Fibroblast of villous mesenchyme (primary cell): Measurements from ENCODE around the gene DAB1. TPM values are rescaled to one million over a fixed set of nuclear protein-coding genes. Genes with fewer than 3 reads are reported as not detected.

Experiments
- DNase-seq: peaks from one replicate; pipeline ENCODE4 v3.0.0-alpha.2; 2010; ENCODE audit warnings: low read depth
- H3K4me3 ChIP-seq: 2 replicates; pipeline ENCODE4 v1.5.1; 2011; ENCODE audit warnings: low read depth, mild to moderate bottlenecking, low read length
- CTCF ChIP-seq: IDR thresholded peaks from 2 replicates; pipeline ENCODE4 v1.5.1; 2012; ENCODE audit warnings: low read depth, mild to moderate bottlenecking, low read length; ENCODE audit not compliant: insufficient read depth
- total RNA-seq: library from RNA; depleted of rRNA; stranded (reverse); fragments of >200 nt; gene quantifications from 2 replicates; pipeline ENCODE4 v1.2.3, GENCODE V29; 2012

The DAB1 gene
- total RNA-seq, 1 donor, result not detected

- no peak for TF ChIP-seq CTCF
- H3K4me3 ChIP-seq, result no peak overlapping the region
- DNase-seq, result no peak
Measured at GRCh38 chr1:57329001-57329527, 94.8 kb downstream of the DAB1 start.

- TF ChIP-seq CTCF, result no peak
- no peak overlapping the region for H3K4me3 ChIP-seq
- DNase-seq, result no peak
Measured at GRCh38 chr1:57327946-57328345, 95.9 kb downstream of the DAB1 start.

- H3K4me3 ChIP-seq, result no peak overlapping the region
- no peak for TF ChIP-seq CTCF
- DNase-seq, result no peak
Measured at GRCh38 chr1:57327336-57327735, 96.5 kb downstream of the DAB1 start.

GRCh38 chr1:57325536-57325935, 98.3 kb downstream of the DAB1 start:
- no peak for DNase-seq
- H3K4me3 ChIP-seq, result no peak overlapping the region
- no peak for TF ChIP-seq CTCF

GRCh38 chr1:57325117-57325516, 98.7 kb downstream of the DAB1 start:
- TF ChIP-seq CTCF, result no peak
- DNase-seq, result no peak
- H3K4me3 ChIP-seq, result no peak overlapping the region

- no peak for TF ChIP-seq CTCF
- no peak overlapping the region for H3K4me3 ChIP-seq
- DNase-seq, result no peak
Measured at GRCh38 chr1:57324388-57324787, 99.5 kb downstream of the DAB1 start.

GRCh38 chr1:57321776-57322175, 102.1 kb downstream of the DAB1 start:
- DNase-seq, result no peak
- no peak for TF ChIP-seq CTCF

More at GRCh38 chr1:57321776-57322175, 102.1 kb downstream of the DAB1 start:
- no peak overlapping the region for H3K4me3 ChIP-seq
